HG03354 (cell line): ENCODE data around the gene PPM1M.

Source experiments
- ATAC-seq: cut with Tn5 transposase; IDR thresholded peaks from one replicate; pipeline ENCODE4 v1.9.1; 2021; ENCODE audit warnings: mild to moderate bottlenecking; ENCODE audit not compliant: unreplicated experiment, poor library complexity, severe bottlenecking

Gene PPM1M

GRCh38 chr3:52213901-52214300 lies 31.7 kb upstream of the PPM1M start:
- no peak for ATAC-seq

GRCh38 chr3:52215351-52215750 lies 30.2 kb upstream of the PPM1M start:
- no peak for ATAC-seq

- no peak for ATAC-seq
These were observed 28.8 kb upstream of the PPM1M start for GRCh38 chr3:52216585-52217408.

- ATAC-seq: no peak
These were observed 28.2 kb upstream of the PPM1M start for GRCh38 chr3:52217409-52217805.

GRCh38 chr3:52218026-52218425 lies 27.5 kb upstream of the PPM1M start:
- no peak for ATAC-seq

GRCh38 chr3:52218454-52218853 lies 27.1 kb upstream of the PPM1M start:
- ATAC-seq: no peak

GRCh38 chr3:52218937-52219650 lies 26.5 kb upstream of the PPM1M start:
- ATAC-seq: no peak

GRCh38 chr3:52220380-52221026 lies 25.1 kb upstream of the PPM1M start:
- peak; percentile 62 for ATAC-seq

GRCh38 chr3:52221141-52221562 lies 24.4 kb upstream of the PPM1M start:
- no peak for ATAC-seq

- ATAC-seq: no peak
These were observed 23.8 kb upstream of the PPM1M start for GRCh38 chr3:52221563-52222318.

GRCh38 chr3:52222319-52223221 lies 23.0 kb upstream of the PPM1M start:
- no peak for ATAC-seq

GRCh38 chr3:52223449-52224408 lies 21.8 kb upstream of the PPM1M start:
- no peak for ATAC-seq

GRCh38 chr3:52225452-52226228 lies 19.9 kb upstream of the PPM1M start, which contains the start of gene TLR9:
TLR9 (minus strand) TSS chr3:52225645; CDS start chr3:52225529, 116 bp downstream.
- ATAC-seq: peak; percentile 82

GRCh38 chr3:52226229-52226817 lies 19.2 kb upstream of the PPM1M start:
- ATAC-seq: peak; percentile 23

GRCh38 chr3:52227117-52227516 lies 18.4 kb upstream of the PPM1M start:
- no peak for ATAC-seq

GRCh38 chr3:52227766-52228165 lies 17.8 kb upstream of the PPM1M start:
- ATAC-seq: no peak

GRCh38 chr3:52228266-52228665 lies 17.3 kb upstream of the PPM1M start:
- no peak for ATAC-seq
